HepG2 (cell line): Measurements from ENCODE around the gene ABCC3. TPM values are rescaled to one million over a fixed set of nuclear protein-coding genes. Genes with fewer than 3 reads are reported as not detected.
A peak's percentile ranks its signal among the peaks of the same experiment; 100 is the strongest.

ENCODE experiments used
- AKAP8 ChIP-seq: sonication (generic); formaldehyde crosslinking; IDR thresholded peaks from 2 replicates; pipeline ENCODE4 v1.5.1; 2020; ENCODE audit warnings: mild to moderate bottlenecking, missing genetic modification reagents
- EHMT2 ChIP-seq: fragments of 200-600 bp; sonication (generic); IDR thresholded peaks from 2 replicates; pipeline ENCODE4 v1.7.0; 2017; ENCODE audit warnings: antibody characterized with exemption, low read depth, low read length, borderline replicate concordance
- HNRNPL ChIP-seq: fragments of 200-400 bp; formaldehyde crosslinking; IDR thresholded peaks from 2 replicates; pipeline ENCODE4 v1.6.1; 2017; ENCODE audit warnings: mild to moderate bottlenecking, low read depth, low read length
- JUND ChIP-seq: sonication (generic); formaldehyde crosslinking; IDR thresholded peaks from 2 replicates; pipeline ENCODE4 v1.8.0; 2022; ENCODE audit warnings: mild to moderate bottlenecking, missing genetic modification reagents
- KLF11 ChIP-seq: IDR thresholded peaks from 2 replicates; pipeline ENCODE4 v1.6.1; 2016; ENCODE audit warnings: missing compliant biosample characterization
- MXD4 ChIP-seq: IDR thresholded peaks from 2 replicates; pipeline ENCODE4 v1.6.1; 2016; ENCODE audit warnings: mild to moderate bottlenecking, missing biosample characterization, missing genetic modification reagents
- NFE2L1 ChIP-seq: sonication (generic); formaldehyde crosslinking; IDR thresholded peaks from 2 replicates; pipeline ENCODE4 v1.4.0; 2020; ENCODE audit warnings: missing genetic modification reagents, mild to moderate bottlenecking, borderline replicate concordance
- PITX1 ChIP-seq: sonication (generic); formaldehyde crosslinking; IDR thresholded peaks from 2 replicates; pipeline ENCODE4 v1.5.1; 2020; ENCODE audit warnings: mild to moderate bottlenecking, missing genetic modification reagents
- PLRG1 ChIP-seq: fragments of 450-650 bp; conservative IDR thresholded peaks from 2 replicates; pipeline ENCODE4 v1.6.1; 2016
- POLR2AphosphoS5 ChIP-seq: IDR thresholded peaks from 2 replicates; pipeline ENCODE4 v1.6.1; 2012; ENCODE audit warnings: low read depth, low read length
- PRMT3 ChIP-seq: sonication (generic); formaldehyde crosslinking; IDR thresholded peaks from 2 replicates; pipeline ENCODE4 v1.8.1; 2022; ENCODE audit warnings: low read depth, mild to moderate bottlenecking, moderate library complexity, missing genetic modification reagents, borderline replicate concordance
- RBM39 ChIP-seq: fragments of 200-400 bp; formaldehyde crosslinking; IDR thresholded peaks from one replicate; pipeline ENCODE4 v1.6.1; 2018; ENCODE audit warnings: antibody characterized with exemption, mild to moderate bottlenecking, low read depth, low read length; ENCODE audit not compliant: poor library complexity, severe bottlenecking
- ZBTB20 ChIP-seq: sonication (generic); formaldehyde crosslinking; IDR thresholded peaks from 2 replicates; pipeline ENCODE4 v1.8.1; 2023; ENCODE audit warnings: missing genetic modification reagents, low read depth, mild to moderate bottlenecking, borderline replicate concordance
- ZMAT3 ChIP-seq: sonication (generic); formaldehyde crosslinking; conservative IDR thresholded peaks from 2 replicates; pipeline ENCODE4 v1.7.0; 2021; ENCODE audit warnings: missing genetic modification reagents
- ZNF101 ChIP-seq: sonication (generic); formaldehyde crosslinking; IDR thresholded peaks from 2 replicates; pipeline ENCODE4 v1.4.0; 2020; ENCODE audit warnings: mild to moderate bottlenecking, low read depth, missing genetic modification reagents, borderline replicate concordance
- ZNF33B ChIP-seq: sonication (generic); formaldehyde crosslinking; IDR thresholded peaks from 2 replicates; pipeline ENCODE4 v1.5.1; 2020; ENCODE audit warnings: mild to moderate bottlenecking, missing genetic modification reagents
- ZNF674 ChIP-seq: sonication (generic); formaldehyde crosslinking; IDR thresholded peaks from 2 replicates; pipeline ENCODE4 v1.5.0; 2020; ENCODE audit warnings: low read depth, mild to moderate bottlenecking, missing genetic modification reagents
- polyA plus RNA-seq, 8 experiments: library from polyadenylated mRNA; depleted of rRNA in 3 of 8; stranded (reverse) in 7 of 8; unstranded in 1 of 8; fragments of >200 nt; fragmentation: Illumina TruSeq in 4 of 8; extraction: Trizol in 4 of 8; gene quantifications; 2 replicates each; pipeline versions ENCODE4 v1.2.1 to v1.2.3, GENCODE V29; 2011 to 2016; ENCODE audit warnings: low read depth in 4 of 8, missing spikeins in 1 of 8, mixed read lengths in 1 of 8; ENCODE audit not compliant: insufficient read depth in 1 of 8
- total RNA-seq, 5 experiments: library from RNA; depleted of rRNA; stranded (reverse); fragments of >200 nt; fragmentation: Illumina TruSeq; extraction: Trizol; gene quantifications; 2 replicates each; pipeline ENCODE4 v1.2.3, GENCODE V29; 2016; ENCODE audit warnings: low read depth in 1 of 5
- TF ChIP-seq, protein P1 (sequence below): sonication (generic); formaldehyde crosslinking; IDR thresholded peaks from 2 replicates; pipeline ENCODE4 v1.8.0; 2022; ENCODE audit warnings: mild to moderate bottlenecking, missing genetic modification reagents, borderline replicate concordance
- TF ChIP-seq, protein P2 (sequence below): sonication (generic); formaldehyde crosslinking; IDR thresholded peaks from 2 replicates; pipeline ENCODE4 v1.4.0; 2020; ENCODE audit warnings: missing genetic modification reagents, borderline replicate concordance
- TF ChIP-seq, protein P3 (sequence below): sonication (generic); formaldehyde crosslinking; IDR thresholded peaks from 2 replicates; pipeline ENCODE4 v1.4.0; 2020; ENCODE audit warnings: missing genetic modification reagents, mild to moderate bottlenecking, borderline replicate concordance
- TF ChIP-seq, protein P4 (sequence below): IDR thresholded peaks from 2 replicates; pipeline ENCODE4 v1.4.0; 2020; ENCODE audit warnings: mild to moderate bottlenecking, missing genetic modification reagents

ABCC3 gene
- total and polyA plus RNA-seq, 2 of the 13 experiments (the other 11 are each of a cell fraction or from before 2014, with no cell fraction given): 25.2 to 50.7 TPM

DNA sequence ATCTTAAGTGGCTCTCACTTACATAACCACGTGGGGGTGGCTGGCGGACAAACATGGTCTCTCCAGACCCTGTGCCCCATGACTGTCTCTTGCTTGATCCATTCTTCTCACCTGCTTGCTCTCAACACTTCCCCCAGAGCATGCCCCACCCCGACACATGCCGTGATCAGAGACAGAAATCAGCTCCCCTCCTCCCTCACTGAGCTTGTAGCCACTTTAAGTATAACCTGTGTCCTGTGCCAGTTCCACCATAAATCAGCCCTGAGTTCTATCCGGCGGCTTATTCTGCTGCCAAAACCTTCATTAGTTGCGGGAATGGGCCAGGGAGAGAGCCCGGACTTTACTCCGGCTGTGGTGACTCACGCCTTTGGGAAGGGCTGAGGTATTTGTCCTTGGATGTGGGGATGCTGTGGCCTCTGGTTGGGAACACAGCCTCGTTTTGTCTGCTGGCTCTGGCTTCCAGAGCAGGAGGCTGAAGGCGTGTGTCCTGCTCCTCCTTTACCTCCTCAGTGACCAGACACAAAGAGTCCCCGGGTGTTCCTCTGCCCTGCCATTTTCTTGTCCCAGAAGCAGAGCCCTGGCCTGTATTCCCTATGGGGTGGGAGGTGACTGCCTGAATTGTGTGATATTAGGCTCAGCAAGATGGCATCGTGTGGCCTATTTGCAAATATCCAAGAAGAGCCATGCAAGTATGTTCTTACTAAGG is 52.0 kb downstream of the ABCC3 start (continued):
- TF ChIP-seq ZNF674 (CRISPR knock-in tag) (no peak), EHMT2 (no peak), ZNF101 (no peak), PLRG1 (no peak), AKAP8 (CRISPR knock-in tag) (no peak; the same call in 1 of the 2 replicates), POLR2AphosphoS5 (peak; percentile 95), PRMT3 (CRISPR knock-in tag) (no peak), HNRNPL (peak; percentile 70; the same call in 1 of the 2 replicates), JUND (CRISPR knock-in tag) (peak; percentile 100), RBM39 (no peak), ZMAT3 (CRISPR knock-in tag) (peak; percentile 70; the same call in 1 of the 2 replicates), KLF11 (CRISPR knock-in tag) (peak; percentile 84; the same call in 1 of the 2 replicates), NFE2L1 (no peak), ZBTB20 (CRISPR knock-in tag) (no peak; the same call in 1 of the 2 replicates), MXD4 (CRISPR knock-in tag) (peak; percentile 46; the same call in 1 of the 2 replicates), PITX1 (CRISPR knock-in tag) (peak; percentile 76), ZNF33B (no peak; the same call in 1 of the 2 replicates)
- TF ChIP-seq, protein P1, sequence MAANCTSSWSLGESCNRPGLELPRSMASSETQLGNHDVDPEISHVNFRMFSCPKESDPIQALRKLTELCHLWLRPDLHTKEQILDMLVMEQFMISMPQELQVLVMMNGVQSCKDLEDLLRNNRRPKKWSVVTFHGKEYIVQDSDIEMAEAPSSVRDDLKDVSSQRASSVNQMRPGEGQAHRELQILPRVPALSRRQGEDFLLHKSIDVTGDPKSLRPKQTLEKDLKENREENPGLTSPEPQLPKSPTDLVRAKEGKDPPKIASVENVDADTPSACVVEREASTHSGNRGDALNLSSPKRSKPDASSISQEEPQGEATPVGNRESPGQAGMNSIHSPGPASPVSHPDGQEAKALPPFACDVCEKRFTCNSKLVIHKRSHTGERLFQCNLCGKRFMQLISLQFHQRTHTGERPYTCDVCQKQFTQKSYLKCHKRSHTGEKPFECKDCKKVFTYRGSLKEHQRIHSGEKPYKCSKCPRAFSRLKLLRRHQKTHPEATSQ (CRISPR knock-in tag): peak; percentile 91
- TF ChIP-seq, protein P2, sequence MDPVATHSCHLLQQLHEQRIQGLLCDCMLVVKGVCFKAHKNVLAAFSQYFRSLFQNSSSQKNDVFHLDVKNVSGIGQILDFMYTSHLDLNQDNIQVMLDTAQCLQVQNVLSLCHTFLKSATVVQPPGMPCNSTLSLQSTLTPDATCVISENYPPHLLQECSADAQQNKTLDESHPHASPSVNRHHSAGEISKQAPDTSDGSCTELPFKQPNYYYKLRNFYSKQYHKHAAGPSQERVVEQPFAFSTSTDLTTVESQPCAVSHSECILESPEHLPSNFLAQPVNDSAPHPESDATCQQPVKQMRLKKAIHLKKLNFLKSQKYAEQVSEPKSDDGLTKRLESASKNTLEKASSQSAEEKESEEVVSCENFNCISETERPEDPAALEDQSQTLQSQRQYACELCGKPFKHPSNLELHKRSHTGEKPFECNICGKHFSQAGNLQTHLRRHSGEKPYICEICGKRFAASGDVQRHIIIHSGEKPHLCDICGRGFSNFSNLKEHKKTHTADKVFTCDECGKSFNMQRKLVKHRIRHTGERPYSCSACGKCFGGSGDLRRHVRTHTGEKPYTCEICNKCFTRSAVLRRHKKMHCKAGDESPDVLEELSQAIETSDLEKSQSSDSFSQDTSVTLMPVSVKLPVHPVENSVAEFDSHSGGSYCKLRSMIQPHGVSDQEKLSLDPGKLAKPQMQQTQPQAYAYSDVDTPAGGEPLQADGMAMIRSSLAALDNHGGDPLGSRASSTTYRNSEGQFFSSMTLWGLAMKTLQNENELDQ (CRISPR knock-in tag): no peak
- TF ChIP-seq, protein P3, sequence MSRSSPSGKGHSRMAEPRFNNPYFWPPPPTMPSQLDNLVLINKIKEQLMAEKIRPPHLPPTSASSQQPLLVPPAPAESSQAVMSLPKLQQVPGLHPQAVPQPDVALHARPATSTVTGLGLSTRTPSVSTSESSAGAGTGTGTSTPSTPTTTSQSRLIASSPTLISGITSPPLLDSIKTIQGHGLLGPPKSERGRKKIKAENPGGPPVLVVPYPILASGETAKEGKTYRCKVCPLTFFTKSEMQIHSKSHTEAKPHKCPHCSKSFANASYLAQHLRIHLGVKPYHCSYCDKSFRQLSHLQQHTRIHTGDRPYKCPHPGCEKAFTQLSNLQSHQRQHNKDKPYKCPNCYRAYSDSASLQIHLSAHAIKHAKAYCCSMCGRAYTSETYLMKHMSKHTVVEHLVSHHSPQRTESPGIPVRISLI: no peak
- TF ChIP-seq, protein P4, sequence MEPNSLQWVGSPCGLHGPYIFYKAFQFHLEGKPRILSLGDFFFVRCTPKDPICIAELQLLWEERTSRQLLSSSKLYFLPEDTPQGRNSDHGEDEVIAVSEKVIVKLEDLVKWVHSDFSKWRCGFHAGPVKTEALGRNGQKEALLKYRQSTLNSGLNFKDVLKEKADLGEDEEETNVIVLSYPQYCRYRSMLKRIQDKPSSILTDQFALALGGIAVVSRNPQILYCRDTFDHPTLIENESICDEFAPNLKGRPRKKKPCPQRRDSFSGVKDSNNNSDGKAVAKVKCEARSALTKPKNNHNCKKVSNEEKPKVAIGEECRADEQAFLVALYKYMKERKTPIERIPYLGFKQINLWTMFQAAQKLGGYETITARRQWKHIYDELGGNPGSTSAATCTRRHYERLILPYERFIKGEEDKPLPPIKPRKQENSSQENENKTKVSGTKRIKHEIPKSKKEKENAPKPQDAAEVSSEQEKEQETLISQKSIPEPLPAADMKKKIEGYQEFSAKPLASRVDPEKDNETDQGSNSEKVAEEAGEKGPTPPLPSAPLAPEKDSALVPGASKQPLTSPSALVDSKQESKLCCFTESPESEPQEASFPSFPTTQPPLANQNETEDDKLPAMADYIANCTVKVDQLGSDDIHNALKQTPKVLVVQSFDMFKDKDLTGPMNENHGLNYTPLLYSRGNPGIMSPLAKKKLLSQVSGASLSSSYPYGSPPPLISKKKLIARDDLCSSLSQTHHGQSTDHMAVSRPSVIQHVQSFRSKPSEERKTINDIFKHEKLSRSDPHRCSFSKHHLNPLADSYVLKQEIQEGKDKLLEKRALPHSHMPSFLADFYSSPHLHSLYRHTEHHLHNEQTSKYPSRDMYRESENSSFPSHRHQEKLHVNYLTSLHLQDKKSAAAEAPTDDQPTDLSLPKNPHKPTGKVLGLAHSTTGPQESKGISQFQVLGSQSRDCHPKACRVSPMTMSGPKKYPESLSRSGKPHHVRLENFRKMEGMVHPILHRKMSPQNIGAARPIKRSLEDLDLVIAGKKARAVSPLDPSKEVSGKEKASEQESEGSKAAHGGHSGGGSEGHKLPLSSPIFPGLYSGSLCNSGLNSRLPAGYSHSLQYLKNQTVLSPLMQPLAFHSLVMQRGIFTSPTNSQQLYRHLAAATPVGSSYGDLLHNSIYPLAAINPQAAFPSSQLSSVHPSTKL (CRISPR knock-in tag): peak; percentile 86
